ENCODE measurements around the gene DRC7.

The DRC7 gene

GRCh38 chr16:57747496-57747895, 52.9 kb downstream of the DRC7 start:
- H3K9me3 ChIP-seq (ENCODE audit: control insufficient read depth, insufficient read depth, low read length) = no peaks in the 10 kb centered on the region
- no peak overlapping the region for H3K4me3 ChIP-seq (ENCODE audit: low read length)
- peaks cover 9% of the 10 kb centered on the region; the same call in 1 of the 2 replicates for H3K36me3 ChIP-seq (ENCODE audit: control insufficient read depth, low read length)
- no peaks in the 10 kb centered on the region for H3F3A ChIP-seq (ENCODE audit: control insufficient read depth, insufficient read depth)
- no peaks in the 10 kb centered on the region for H3K4me1 ChIP-seq (ENCODE audit: control insufficient read depth, low read length)
- no peaks in the 10 kb centered on the region for H3K79me2 ChIP-seq (ENCODE audit: control insufficient read depth, low read length)
- H3K27ac ChIP-seq (ENCODE audit: low read depth, low read length) = no peak overlapping the region
- no peaks in the 10 kb centered on the region for H4K20me1 ChIP-seq (ENCODE audit: control insufficient read depth, insufficient read depth, low read depth, low read length)
- no peak overlapping the region for H3K4me2 ChIP-seq (ENCODE audit: low read length)
- H3K9me2 ChIP-seq (replicated peaks; ENCODE audit: control insufficient read depth, low read length) = no peaks in the 10 kb centered on the region
- TF ChIP-seq CTCF (IDR thresholded peaks at IDR 0.05; ENCODE audit: low read depth, low read length, poor library complexity, severe bottlenecking) (no peak), EZH2phosphoT487 (IDR thresholded peaks at IDR 0.05; ENCODE audit: borderline replicate concordance, low read length) (no peak)
- no peaks in the 10 kb centered on the region for H3K27me3 ChIP-seq (ENCODE audit: control insufficient read depth, low read length)

GRCh38 chr16:57747996-57748395, 53.4 kb downstream of the DRC7 start:
- no peaks in the 10 kb centered on the region for H3K9me3 ChIP-seq (ENCODE audit: control insufficient read depth, insufficient read depth, low read length)
- H3F3A ChIP-seq (ENCODE audit: control insufficient read depth, insufficient read depth) = no peaks in the 10 kb centered on the region
- H3K27ac ChIP-seq (ENCODE audit: low read depth, low read length) = no peak overlapping the region
- H3K79me2 ChIP-seq (ENCODE audit: control insufficient read depth, low read length) = no peaks in the 10 kb centered on the region
- H3K4me1 ChIP-seq (ENCODE audit: control insufficient read depth, low read length) = no peaks in the 10 kb centered on the region
- peaks cover 7% of the 10 kb centered on the region; the same call in 1 of the 2 replicates for H3K36me3 ChIP-seq (ENCODE audit: control insufficient read depth, low read length)
- H4K20me1 ChIP-seq (ENCODE audit: control insufficient read depth, insufficient read depth, low read depth, low read length) = no peaks in the 10 kb centered on the region
- no peaks in the 10 kb centered on the region for H3K9me2 ChIP-seq (replicated peaks; ENCODE audit: control insufficient read depth, low read length)
- no peak overlapping the region for H3K4me2 ChIP-seq (ENCODE audit: low read length)
- H3K27me3 ChIP-seq (ENCODE audit: control insufficient read depth, low read length) = no peaks in the 10 kb centered on the region
- no peak overlapping the region for H3K4me3 ChIP-seq (ENCODE audit: low read length)
- TF ChIP-seq CTCF (IDR thresholded peaks at IDR 0.05; ENCODE audit: low read depth, low read length, poor library complexity, severe bottlenecking) (no peak), EZH2phosphoT487 (IDR thresholded peaks at IDR 0.05; ENCODE audit: borderline replicate concordance, low read length) (no peak)

GRCh38 chr16:57748596-57748995, 54.0 kb downstream of the DRC7 start:
- Histone ChIP-seq H3K4me2 (ENCODE audit: low read length) (no peak overlapping the region), H3K27me3 (ENCODE audit: control insufficient read depth, low read length) (no peaks in the 10 kb centered on the region), H3K4me3 (ENCODE audit: low read length) (no peak overlapping the region), H3K27ac (ENCODE audit: low read depth, low read length) (no peak overlapping the region), H3K36me3 (ENCODE audit: control insufficient read depth, low read length) (peaks cover 7% of the 10 kb centered on the region; the same call in 1 of the 2 replicates), H3K79me2 (ENCODE audit: control insufficient read depth, low read length) (no peaks in the 10 kb centered on the region), H3K9me3 (ENCODE audit: control insufficient read depth, insufficient read depth, low read length) (no peaks in the 10 kb centered on the region), H3F3A (ENCODE audit: control insufficient read depth, insufficient read depth) (no peaks in the 10 kb centered on the region), H3K9me2 (replicated peaks; ENCODE audit: control insufficient read depth, low read length) (no peaks in the 10 kb centered on the region), H3K4me1 (ENCODE audit: control insufficient read depth, low read length) (no peaks in the 10 kb centered on the region), H4K20me1 (ENCODE audit: control insufficient read depth, insufficient read depth, low read depth, low read length) (no peaks in the 10 kb centered on the region)
- TF ChIP-seq EZH2phosphoT487 (IDR thresholded peaks at IDR 0.05; ENCODE audit: borderline replicate concordance, low read length) (no peak), CTCF (IDR thresholded peaks at IDR 0.05; ENCODE audit: low read depth, low read length, poor library complexity, severe bottlenecking) (no peak)

All from DOHH2 (cell line).